NT2/D1 (cell line): ENCODE data around the gene CARD18.

ENCODE experiments used
- SUZ12 ChIP-seq: IDR thresholded peaks from 2 replicates; pipeline ENCODE4 v1.6.1; 2011; ENCODE audit not compliant: insufficient read length, insufficient read depth; ENCODE audit errors: extremely low read depth
- YY1 ChIP-seq: IDR thresholded peaks from 2 replicates; pipeline ENCODE4 v1.6.1; 2011; ENCODE audit not compliant: insufficient read length, insufficient read depth
- ZNF274 ChIP-seq: IDR thresholded peaks from 2 replicates; pipeline ENCODE4 v1.6.1; 2011; ENCODE audit warnings: mild to moderate bottlenecking, low read depth, low read length

DNA sequence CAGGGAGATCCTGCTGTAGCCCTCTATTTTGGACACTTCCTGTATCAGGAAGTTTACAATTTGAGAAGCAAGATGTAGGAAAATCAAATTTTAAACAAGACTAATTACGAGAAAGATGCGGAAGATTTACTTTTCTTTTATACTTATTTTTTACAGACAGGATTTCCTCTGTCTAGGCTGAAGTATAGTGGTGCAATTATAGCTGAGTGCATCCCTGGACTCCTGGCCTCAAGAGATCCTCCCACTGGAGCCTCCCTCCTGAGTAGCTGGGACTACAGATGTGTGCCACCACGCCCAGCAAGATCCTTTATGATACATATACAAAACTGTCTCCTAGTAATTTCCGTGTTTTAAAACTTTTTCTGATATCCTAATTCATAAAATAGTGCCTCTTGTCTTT lies 17.2 kb upstream of the CARD18 start:
- TF ChIP-seq YY1 (no peak), ZNF274 (no peak), SUZ12 (no peak)
